SK-N-MC (cell line): Measurements from ENCODE around the gene GPX5.

ENCODE experiments used
- DNase-seq: peaks from one replicate; pipeline ENCODE4 v3.0.0-alpha.2; 2011; ENCODE audit warnings: low read depth, low spot score
- H3K27ac ChIP-seq: fragments of 200-600 bp; sonication (generic); 2 replicates; pipeline ENCODE4 v1.5.1; 2016; ENCODE audit warnings: mixed run types
- H3K36me3 ChIP-seq: fragments of 200-600 bp; sonication (generic); 2 replicates; pipeline ENCODE4 v1.6.1; 2017; ENCODE audit warnings: antibody characterized with exemption, low read length, mixed read lengths; ENCODE audit not compliant: insufficient read depth
- H3K4me3 ChIP-seq: fragments of 200-600 bp; sonication (generic); 2 replicates; pipeline ENCODE4 v1.5.1; 2016
- H3K9ac ChIP-seq: fragments of 200-600 bp; sonication (generic); 2 replicates; pipeline ENCODE4 v1.8.0; 2017; ENCODE audit warnings: mixed run types, mixed read lengths; ENCODE audit not compliant: insufficient read length
- H3K9me3 ChIP-seq: fragments of 200-600 bp; sonication (generic); 2 replicates; pipeline ENCODE4 v1.6.1; 2017; ENCODE audit warnings: low read depth, mild to moderate bottlenecking, antibody characterized with exemption, low read length, moderate library complexity, mixed read lengths
- EZH2 ChIP-seq: fragments of 200-600 bp; sonication (generic); IDR thresholded peaks from one replicate; pipeline ENCODE4 v1.6.1; 2017; ENCODE audit warnings: antibody characterized with exemption
- FOXP2 ChIP-seq: optimal IDR thresholded peaks from 2 replicates; pipeline ENCODE3; 2011; ENCODE audit warnings: mild to moderate bottlenecking, moderate library complexity; ENCODE audit not compliant: insufficient read depth; ENCODE audit errors: extremely low read length, control extremely low read depth
- POLR2AphosphoS5 ChIP-seq: IDR thresholded peaks from 2 replicates; pipeline ENCODE4 v1.6.1; 2012; ENCODE audit warnings: mild to moderate bottlenecking, low read depth, low read length, borderline replicate concordance

GPX5 gene, protein sequence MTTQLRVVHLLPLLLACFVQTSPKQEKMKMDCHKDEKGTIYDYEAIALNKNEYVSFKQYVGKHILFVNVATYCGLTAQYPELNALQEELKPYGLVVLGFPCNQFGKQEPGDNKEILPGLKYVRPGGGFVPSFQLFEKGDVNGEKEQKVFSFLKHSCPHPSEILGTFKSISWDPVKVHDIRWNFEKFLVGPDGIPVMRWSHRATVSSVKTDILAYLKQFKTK

DNA sequence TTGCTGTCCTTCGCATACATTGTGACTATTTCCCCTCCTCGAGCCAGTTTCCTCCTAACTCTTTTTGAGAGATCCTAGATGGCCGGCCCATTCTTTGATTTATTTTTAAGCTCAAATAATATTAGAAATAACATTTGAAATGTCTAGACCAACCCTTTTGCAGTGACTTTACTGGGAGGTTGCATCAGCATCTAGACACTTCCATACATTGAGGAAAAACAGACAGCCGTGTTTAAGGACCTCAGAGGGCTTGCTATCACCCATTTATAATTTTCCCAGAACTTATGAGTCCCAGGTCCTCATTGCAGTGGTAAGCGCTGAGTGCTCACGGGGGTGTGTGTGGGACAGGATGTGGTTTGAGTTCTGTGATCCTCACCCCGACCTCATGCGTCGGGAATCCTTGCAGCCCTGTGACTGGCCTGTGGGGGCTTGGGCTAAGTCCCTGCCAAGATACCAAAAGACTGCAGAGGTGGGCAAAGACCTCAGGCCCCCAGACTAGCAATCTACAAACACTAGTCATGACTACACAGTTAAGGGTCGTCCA, at the start of gene GPX5:
Gene GPX5, plus strand, starts transcription at position 386 of the 544 bp plus-strand sequence. Its CDS starts 133 bp downstream, at position 519.
- TF ChIP-seq FOXP2 (no peak), POLR2AphosphoS5 (no peak), EZH2 (no peak)
- H3K9me3 ChIP-seq = no peaks in the 10 kb centered on the region
- H3K27ac ChIP-seq = no peak within 1 kb of the TSS
- no peak for DNase-seq
- no peaks in the 10 kb centered on the region for H3K36me3 ChIP-seq
- no peak within 1 kb of the TSS for H3K4me3 ChIP-seq
- no peak within 1 kb of the TSS for H3K9ac ChIP-seq

DNA sequence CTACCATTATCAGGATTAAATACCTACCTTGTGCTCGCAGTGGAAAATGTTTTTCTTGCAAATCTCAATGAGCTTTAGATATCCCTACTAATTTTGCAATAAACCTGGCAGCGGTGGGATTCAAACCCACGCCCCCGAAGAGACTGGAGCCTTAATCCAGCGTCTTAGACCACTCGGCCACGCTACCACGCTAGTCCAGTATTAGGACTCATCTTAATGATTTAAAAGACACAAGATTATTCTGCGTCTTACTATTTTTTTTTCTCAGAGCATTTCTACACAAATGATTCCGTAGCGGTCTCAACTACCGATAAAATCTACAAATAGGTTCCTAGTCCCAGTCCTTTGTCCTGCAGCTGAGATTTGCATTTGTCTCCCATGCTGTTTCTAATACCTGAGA, 47.2 kb upstream of the GPX5 start:
- no peak for TF ChIP-seq EZH2
- Histone ChIP-seq H3K9ac (no peak overlapping the region), H3K9me3 (no peaks in the 10 kb centered on the region), H3K4me3 (no peak overlapping the region), H3K27ac (no peak overlapping the region), H3K36me3 (no peaks in the 10 kb centered on the region)
- DNase-seq = no peak

DNA sequence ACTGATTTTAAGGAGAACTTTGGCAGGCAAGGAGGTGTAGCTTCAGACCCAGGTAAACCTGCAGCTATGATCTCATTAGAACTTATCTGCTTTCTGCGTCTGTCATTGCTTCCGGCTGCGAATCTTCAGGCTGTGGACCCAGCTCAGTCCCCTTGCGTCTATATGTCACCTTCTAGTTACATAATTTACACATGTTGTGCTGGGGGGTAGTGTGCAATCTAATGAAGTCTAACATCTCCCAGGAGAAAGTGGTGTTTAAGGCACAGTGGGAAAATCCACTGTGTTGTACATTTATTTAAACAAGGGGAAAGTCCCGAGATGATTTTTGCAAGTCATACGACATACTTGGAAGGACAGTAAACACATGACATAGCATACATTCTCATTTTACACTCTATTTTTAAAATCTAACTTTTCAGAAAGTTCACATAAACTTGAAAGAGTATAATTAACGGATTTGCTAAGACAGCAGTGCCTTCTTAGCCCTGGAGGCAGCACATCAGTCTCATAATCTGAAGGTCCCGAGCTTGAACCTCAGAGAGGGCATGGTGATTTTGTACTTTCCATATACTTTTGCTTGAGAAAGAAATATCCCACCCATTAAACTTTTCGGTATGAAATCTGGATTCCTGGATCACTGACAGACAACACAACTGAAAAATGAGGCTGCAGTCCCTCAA, 45.3 kb upstream of the GPX5 start:
- Histone ChIP-seq H3K27ac (no peak overlapping the region), H3K36me3 (no peaks in the 10 kb centered on the region), H3K9ac (no peak overlapping the region), H3K4me3 (no peak overlapping the region), H3K9me3 (no peaks in the 10 kb centered on the region)
- TF ChIP-seq POLR2AphosphoS5 (no peak), FOXP2 (no peak), EZH2 (no peak)
- DNase-seq = no peak

DNA sequence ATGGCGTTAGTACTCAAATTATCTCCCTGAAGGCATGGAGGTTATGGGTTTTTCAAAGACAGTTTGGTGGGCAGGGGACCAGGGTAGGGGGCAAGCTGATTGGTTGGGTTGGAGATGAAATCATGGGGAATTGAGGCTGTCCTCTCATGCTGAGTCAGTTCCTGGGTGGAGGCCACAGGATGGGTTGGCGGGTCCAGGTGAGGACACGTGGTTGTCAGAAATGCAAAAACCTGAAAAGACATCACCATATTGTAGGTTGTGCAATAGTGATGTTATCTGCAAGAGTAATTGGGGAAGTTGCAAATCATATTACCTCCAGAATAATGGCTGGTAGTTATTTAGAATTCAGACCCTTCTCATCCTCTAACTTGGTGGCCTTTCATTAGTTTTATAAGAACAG, 40.2 kb upstream of the GPX5 start:
- H3K4me3 ChIP-seq = no peak overlapping the region
- H3K36me3 ChIP-seq = no peaks in the 10 kb centered on the region
- no peaks in the 10 kb centered on the region for H3K9me3 ChIP-seq
- TF ChIP-seq EZH2 (no peak), POLR2AphosphoS5 (no peak)
- no peak for DNase-seq
- no peak overlapping the region for H3K9ac ChIP-seq
- no peak overlapping the region for H3K27ac ChIP-seq

DNA sequence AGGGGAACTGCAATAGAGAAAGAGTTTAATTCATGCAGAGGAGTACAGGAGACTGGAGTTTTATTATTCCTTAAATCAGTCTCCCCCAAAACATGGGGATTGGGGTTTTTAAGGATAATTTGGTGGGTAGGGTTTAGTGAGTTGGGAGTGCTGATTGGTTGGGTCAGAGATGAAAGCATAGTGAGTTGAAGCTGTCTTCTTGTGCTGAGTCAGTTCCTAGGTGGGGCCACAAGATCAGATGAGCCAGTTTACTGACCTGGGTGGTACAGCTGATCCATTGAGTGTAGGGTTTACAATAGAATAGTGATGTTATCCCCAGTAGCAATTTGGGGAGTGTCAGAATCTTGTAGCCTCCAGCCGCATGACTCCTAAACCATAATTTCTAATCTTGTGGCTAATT, 39.1 kb upstream of the GPX5 start:
- Histone ChIP-seq H3K9me3 (no peaks in the 10 kb centered on the region), H3K9ac (no peak overlapping the region), H3K4me3 (no peak overlapping the region), H3K27ac (no peak overlapping the region), H3K36me3 (no peaks in the 10 kb centered on the region)
- TF ChIP-seq EZH2 (no peak), POLR2AphosphoS5 (no peak), FOXP2 (no peak)
- DNase-seq = no peak

DNA sequence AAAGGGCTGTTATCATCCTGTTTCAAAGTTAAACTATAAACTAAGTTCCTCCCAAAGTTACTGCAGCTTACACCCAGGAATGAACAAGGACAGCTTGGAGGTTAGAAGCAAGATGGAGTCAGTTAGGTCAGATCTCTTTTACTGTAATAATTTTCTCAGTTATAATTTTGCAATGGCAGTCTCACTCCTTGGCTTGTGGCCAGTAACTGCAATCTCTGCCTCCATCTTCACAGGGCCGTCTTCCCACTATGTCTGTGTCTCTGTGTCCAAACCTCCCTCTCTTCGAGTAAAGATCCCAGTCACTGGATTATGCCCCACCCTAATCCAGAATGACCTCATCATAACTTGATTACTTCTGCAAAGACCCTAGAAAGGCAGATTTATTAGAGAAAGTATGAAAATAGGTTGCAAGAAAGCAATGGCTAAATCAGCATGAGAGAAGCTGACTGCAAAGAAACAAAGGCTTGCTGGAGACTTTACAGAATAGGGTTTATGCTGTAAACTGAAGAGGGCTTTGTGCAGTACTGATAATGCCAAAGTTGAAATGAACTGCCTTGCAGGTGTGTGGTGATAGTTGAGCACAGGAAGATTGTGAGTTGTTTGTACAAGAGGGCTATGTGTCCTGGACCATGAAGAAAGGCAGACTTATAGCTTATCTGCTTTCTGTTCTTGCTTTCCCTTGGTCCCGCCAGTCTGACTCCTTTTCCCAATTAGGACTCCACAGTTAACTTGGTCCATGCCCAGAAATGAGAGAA, 38.5 kb upstream of the GPX5 start:
- no peak overlapping the region for H3K4me3 ChIP-seq
- H3K36me3 ChIP-seq = no peaks in the 10 kb centered on the region
- DNase-seq = no peak
- no peak overlapping the region for H3K27ac ChIP-seq
- TF ChIP-seq POLR2AphosphoS5 (no peak), EZH2 (no peak)
- no peak overlapping the region for H3K9ac ChIP-seq
- no peaks in the 10 kb centered on the region for H3K9me3 ChIP-seq

DNA sequence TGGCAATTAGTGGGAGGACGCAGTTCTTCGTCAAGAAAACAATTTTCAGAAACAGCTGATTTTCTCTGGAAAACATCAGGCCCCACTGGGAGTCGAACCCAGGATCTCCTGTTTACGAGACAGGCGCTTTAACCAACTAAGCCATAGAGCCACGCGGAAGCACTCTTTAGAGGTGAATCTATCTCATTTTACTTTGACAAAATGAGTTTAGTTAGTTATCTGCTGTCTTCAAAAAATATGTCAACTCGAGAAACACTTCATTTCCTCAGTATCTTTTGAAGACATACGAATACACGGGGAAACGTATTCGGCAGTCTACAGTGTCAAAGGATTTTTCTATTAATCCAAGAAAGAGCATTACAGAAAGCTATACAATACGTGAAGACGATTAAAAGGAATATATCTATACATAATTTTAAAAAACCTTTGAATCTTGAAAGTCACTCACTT, 36.7 kb upstream of the GPX5 start:
- peak; percentile 72 for DNase-seq
- Histone ChIP-seq H3K9me3 (no peaks in the 10 kb centered on the region), H3K9ac (peak overlapping the region; percentile 87), H3K36me3 (no peaks in the 10 kb centered on the region), H3K4me3 (peak overlapping the region; percentile 90), H3K27ac (peak overlapping the region; percentile 95)
- TF ChIP-seq FOXP2 (no peak), POLR2AphosphoS5 (no peak; the same call in 1 of the 2 replicates), EZH2 (no peak)

DNA sequence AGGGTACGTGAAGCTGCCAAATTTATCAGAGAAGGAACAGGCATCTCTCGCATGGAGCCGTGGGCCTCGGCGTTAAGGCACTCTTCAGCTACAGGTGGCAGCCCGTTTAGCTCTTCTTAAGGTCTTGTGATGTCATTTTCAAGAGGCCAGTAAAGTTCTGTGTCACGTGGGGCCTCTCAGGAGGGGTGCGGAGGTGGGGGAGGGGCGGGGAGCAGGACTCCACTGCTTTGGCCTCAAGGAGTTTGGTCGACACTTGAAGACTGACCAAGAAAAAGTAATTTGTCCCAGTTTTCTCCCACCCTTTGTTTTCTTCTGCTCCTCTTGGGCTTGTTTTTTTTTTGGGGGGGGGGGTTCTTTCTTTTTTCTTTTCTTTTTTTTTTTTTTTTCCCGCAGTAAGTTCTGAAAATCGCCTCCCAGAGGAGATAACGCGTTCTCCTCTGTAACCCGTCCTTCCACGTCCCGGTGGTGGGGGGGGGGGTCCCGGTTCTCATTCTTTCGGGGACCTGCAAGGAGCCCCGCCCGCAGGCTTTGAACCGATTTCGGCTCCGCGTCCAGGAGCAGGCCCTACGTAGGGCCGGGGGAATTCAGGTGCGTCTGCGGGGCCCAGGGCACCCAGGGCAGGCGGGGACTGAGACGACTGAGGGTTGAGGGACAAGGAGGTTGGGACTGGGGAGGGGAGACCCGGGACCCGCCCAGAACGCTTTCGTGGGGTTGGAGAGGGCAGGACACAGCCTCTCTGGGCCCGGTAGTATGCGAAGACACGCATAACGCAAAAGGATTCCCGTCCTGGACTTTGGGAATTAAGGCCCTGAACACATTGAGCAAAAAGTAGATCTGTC, 36.1 kb upstream of the GPX5 start:
- H3K4me3 ChIP-seq = peak overlapping the region; percentile 90
- H3K9me3 ChIP-seq = no peaks in the 10 kb centered on the region
- DNase-seq = peak; percentile 48
- peak overlapping the region; percentile 87 for H3K9ac ChIP-seq
- peak overlapping the region; percentile 95 for H3K27ac ChIP-seq
- TF ChIP-seq EZH2 = no peak
- peak; percentile 72 for TF ChIP-seq POLR2AphosphoS5
- no peak for TF ChIP-seq FOXP2
- H3K36me3 ChIP-seq = no peaks in the 10 kb centered on the region
